Prostate gland (tissue), 2 donors: ENCODE results near the gene PAX5.

Experiments used
- POLR2A ChIP-seq: fragments of 450-650 bp; IDR thresholded peaks from one replicate; pipeline ENCODE4 v1.6.1; 2016; ENCODE audit warnings: antibody characterized with exemption, mild to moderate bottlenecking
- POLR2AphosphoS5 ChIP-seq: sonication (generic); formaldehyde crosslinking; IDR thresholded peaks from one replicate; pipeline ENCODE4 v1.6.1; 2017; ENCODE audit warnings: antibody characterized with exemption
- TF ChIP-seq, protein P1 (sequence below), 4 experiments: fragments of 200-600 bp in 2 of 4; fragments of 450-650 bp in 2 of 4; sonication (generic) in 2 of 4; IDR thresholded peaks; 1 replicate in 3 of 4; 2 replicates in 1 of 4; pipeline ENCODE4 v1.5.1; 2016 to 2019; ENCODE audit warnings: antibody characterized with exemption in 4 of 4, mild to moderate bottlenecking in 2 of 4, moderate library complexity in 2 of 4

DNA sequence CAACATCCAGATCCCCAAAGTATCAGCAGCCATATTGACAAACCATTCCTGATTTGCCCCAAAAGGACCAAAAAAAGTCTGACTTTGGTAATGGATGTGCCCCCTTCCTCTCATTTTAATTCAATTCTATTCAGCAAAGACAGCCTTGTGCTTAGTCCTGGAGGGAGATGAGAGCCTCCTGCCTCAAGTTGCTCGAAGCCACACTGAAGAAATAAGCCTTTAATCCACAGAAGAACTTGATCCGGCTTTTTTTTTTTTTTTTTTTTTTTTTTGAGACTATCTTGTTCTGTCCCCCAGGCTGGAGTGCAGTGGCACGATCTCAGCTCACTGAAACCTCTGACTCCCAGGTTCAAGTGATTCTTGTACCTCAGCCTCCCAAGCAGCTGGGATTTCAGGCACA is 8.4 kb upstream of the PAX5 start:
- TF ChIP-seq, protein P1, sequence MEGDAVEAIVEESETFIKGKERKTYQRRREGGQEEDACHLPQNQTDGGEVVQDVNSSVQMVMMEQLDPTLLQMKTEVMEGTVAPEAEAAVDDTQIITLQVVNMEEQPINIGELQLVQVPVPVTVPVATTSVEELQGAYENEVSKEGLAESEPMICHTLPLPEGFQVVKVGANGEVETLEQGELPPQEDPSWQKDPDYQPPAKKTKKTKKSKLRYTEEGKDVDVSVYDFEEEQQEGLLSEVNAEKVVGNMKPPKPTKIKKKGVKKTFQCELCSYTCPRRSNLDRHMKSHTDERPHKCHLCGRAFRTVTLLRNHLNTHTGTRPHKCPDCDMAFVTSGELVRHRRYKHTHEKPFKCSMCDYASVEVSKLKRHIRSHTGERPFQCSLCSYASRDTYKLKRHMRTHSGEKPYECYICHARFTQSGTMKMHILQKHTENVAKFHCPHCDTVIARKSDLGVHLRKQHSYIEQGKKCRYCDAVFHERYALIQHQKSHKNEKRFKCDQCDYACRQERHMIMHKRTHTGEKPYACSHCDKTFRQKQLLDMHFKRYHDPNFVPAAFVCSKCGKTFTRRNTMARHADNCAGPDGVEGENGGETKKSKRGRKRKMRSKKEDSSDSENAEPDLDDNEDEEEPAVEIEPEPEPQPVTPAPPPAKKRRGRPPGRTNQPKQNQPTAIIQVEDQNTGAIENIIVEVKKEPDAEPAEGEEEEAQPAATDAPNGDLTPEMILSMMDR (IDR thresholded peaks at IDR 0.05): no peak
- TF ChIP-seq POLR2A (no peak), POLR2AphosphoS5 (no peak)
